Gastrocnemius medialis (tissue), 4 donors: ENCODE data around the gene UBALD2. TPM values are rescaled to one million over a fixed set of nuclear protein-coding genes. Genes with fewer than 3 reads are reported as not detected.

ENCODE experiments used
- ATAC-seq, 2 donors: fragments of 150-250 bp; one replicate each; pipeline ENCODE4 v1.9.1; 2016
- DNase-seq, 2 donors: peaks; one replicate each; pipeline ENCODE4 v3.0.0-alpha.2; 2019
- H3K27ac ChIP-seq, 4 donors: fragments of 200-600 bp; sonication (generic); 1 replicate in 1 of 4; 2 replicates in 3 of 4; pipeline ENCODE4 v1.5.1; 2016 to 2018; ENCODE audit warnings: mild to moderate bottlenecking in 2 of 4, moderate library complexity in 1 of 4
- H3K27me3 ChIP-seq, 3 donors: fragments of 200-600 bp; sonication (generic) in 2 of 3; 1 replicate in 1 of 3; 2 replicates in 2 of 3; pipeline versions ENCODE4 v1.5.1 to v1.6.0; 2016 to 2019; ENCODE audit warnings: mild to moderate bottlenecking in 1 of 3, moderate library complexity in 1 of 3
- H3K36me3 ChIP-seq, 2 donors: fragments of 200-600 bp; sonication (generic) in 1 of 2; one replicate each; pipeline ENCODE4 v1.5.1; 2017 to 2018
- H3K4me1 ChIP-seq, 2 donors: fragments of 200-600 bp; sonication (generic) in 1 of 2; one replicate each; pipeline ENCODE4 v1.5.1; 2016 to 2017; ENCODE audit warnings: mild to moderate bottlenecking in 2 of 2
- H3K4me3 ChIP-seq, 4 donors: fragments of 200-600 bp; sonication (generic) in 3 of 4; 1 replicate in 1 of 4; 2 replicates in 3 of 4; pipeline ENCODE4 v1.5.1; 2016 to 2019; ENCODE audit warnings: mild to moderate bottlenecking in 2 of 4
- H3K9me3 ChIP-seq, 3 donors: fragments of 200-600 bp; sonication (generic) in 2 of 3; 1 replicate in 1 of 3; 2 replicates in 2 of 3; pipeline ENCODE4 v1.5.1; 2016 to 2019
- CTCF ChIP-seq, 5 experiments: fragments of 450-650 bp in 3 of 5; fragments of 200-600 bp in 2 of 5; sonication (generic) in 2 of 5; IDR thresholded peaks in 4 of 5; conservative IDR thresholded peaks in 1 of 5; 1 replicate in 4 of 5; 2 replicates in 1 of 5; pipeline ENCODE4 v1.5.1; 2016 to 2019; ENCODE audit warnings: antibody characterized with exemption in 5 of 5, mild to moderate bottlenecking in 3 of 5, moderate library complexity in 3 of 5
- POLR2A ChIP-seq, 2 donors: fragments of 450-650 bp; IDR thresholded peaks; one replicate each; pipeline ENCODE4 v1.6.1; 2017; ENCODE audit warnings: antibody characterized with exemption in 2 of 2, mild to moderate bottlenecking in 2 of 2, moderate library complexity in 2 of 2
- in situ Hi-C, 4 donors: fragments of 200-750 bp; cut with MboI; loops; one replicate each; pipeline versions ENCODE4 v1.15.0 to v1.8.0; 2017; ENCODE audit warnings: low sequenced_read_pairs in 4 of 4
- intact Hi-C: fragments of 100-400 bp; cut with DNase I; formaldehyde crosslinking; loops from one replicate; pipeline ENCODE4 v1.15.1; 2023; ENCODE audit warnings: low total_unique reads
- total RNA-seq, 4 donors: library from RNA; depleted of rRNA; stranded (reverse); fragments of >200 nt; gene quantifications; one replicate each; pipeline versions ENCODE4 v1.1.0 to v1.2.3, GENCODE V29; 2016

UBALD2 gene
- total RNA-seq, 4 donors from 2014 or later, result 28.9 to 151 (median 52.2) TPM

GRCh38 chr17:76317535-76317934, 52.4 kb downstream of the UBALD2 start:
- Histone ChIP-seq H3K27me3 (no peaks in the 10 kb centered on the region), H3K4me1 (no peaks in the 10 kb centered on the region), H3K4me3 (no peak overlapping the region), H3K9me3 (no peaks in the 10 kb centered on the region), H3K36me3 (peaks cover 0 to 21% of the 10 kb centered on the region in 2 donors), H3K27ac (no peak overlapping the region)
- ATAC-seq, result no peak
- intact Hi-C loops, result no loop called here
- DNase-seq, result no peak
- in situ Hi-C loops, result no loop called here
- TF ChIP-seq POLR2A (IDR thresholded peaks at IDR 0.05) (no peak), CTCF (IDR thresholded peaks at IDR 0.05 in 4 of 5, conservative IDR thresholded peaks at IDR 0.05 in 1 of 5) (no peak)

- TF ChIP-seq CTCF (IDR thresholded peaks at IDR 0.05 in 4 of 5, conservative IDR thresholded peaks at IDR 0.05 in 1 of 5) (no peak), POLR2A (IDR thresholded peaks at IDR 0.05) (no peak)
- Histone ChIP-seq H3K9me3 (no peaks in the 10 kb centered on the region), H3K27ac (no peak overlapping the region), H3K4me1 (no peaks in the 10 kb centered on the region), H3K36me3 (peaks cover 0 to 10% of the 10 kb centered on the region in 2 donors), H3K4me3 (no peak overlapping the region), H3K27me3 (no peaks in the 10 kb centered on the region)
- intact Hi-C loops (no loop called here), in situ Hi-C loops (no loop called here)
- no peak for ATAC-seq
- DNase-seq, result no peak
Measured at GRCh38 chr17:76318586-76318985, 53.4 kb downstream of the UBALD2 start.

Other genes with a start within 250 kb of the UBALD2 start
- gene EVPL, start 238.0 kb upstream of the UBALD2 start, total RNA-seq, result under 1 TPM in 2 of 4 donors, not detected in 2; 0.02 to 0.07 TPM
- 10 to 100 TPM; 33.0 to 76.7 (median 66.7) TPM for gene SRP68, start 192.8 kb upstream of the UBALD2 start, total RNA-seq
- under 1 TPM in 1 of 4 donors, not detected in 3; 0.18 TPM for gene GALR2, start 190.6 kb upstream of the UBALD2 start, total RNA-seq
- gene ZACN, start 186.2 kb upstream of the UBALD2 start, total RNA-seq, result not detected
- gene EXOC7, start 161.6 kb upstream of the UBALD2 start, total RNA-seq, result 10 to 100 TPM; 49.5 to 70.7 (median 53.9) TPM
- gene FOXJ1, start 124.1 kb upstream of the UBALD2 start, total RNA-seq, result under 1 TPM in 2 of 4 donors, not detected in 2; 0.16 to 0.62 TPM
- 100 to 1,000 TPM in 1 of 4 donors, 10 to 100 TPM in 3; 50.5 to 142 (median 85.3) TPM for gene RNF157, start 24.9 kb upstream of the UBALD2 start, total RNA-seq
- 1 to 10 TPM in 3 of 4 donors, under 1 TPM in 1; 0.59 to 2.4 (median 1.1) TPM for gene QRICH2, start 42.9 kb downstream of the UBALD2 start, total RNA-seq
- 10 to 100 TPM; 10.2 to 23.4 (median 15.9) TPM for gene PRPSAP1, start 88.6 kb downstream of the UBALD2 start, total RNA-seq
- gene SPHK1, start 119.3 kb downstream of the UBALD2 start, total RNA-seq, result 1 to 10 TPM in 3 of 4 donors, under 1 TPM in 1; 0.66 to 5.0 (median 2.5) TPM
- gene UBE2O, start 187.8 kb downstream of the UBALD2 start, total RNA-seq, result 10 to 100 TPM; 16.4 to 46.5 (median 32.4) TPM
- gene AANAT, start 202.3 kb downstream of the UBALD2 start, total RNA-seq, result not detected
- 10 to 100 TPM; 11.4 to 29.8 (median 23.3) TPM for gene RHBDF2, start 236.1 kb downstream of the UBALD2 start, total RNA-seq